GM13977 (cell line): ENCODE measurements around the gene TOR3A.

ENCODE experiments used
- DNase-seq: peaks from one replicate; pipeline ENCODE4 v3.0.0; 2012; ENCODE audit warnings: low spot score
- CTCF ChIP-seq: IDR thresholded peaks from 2 replicates; pipeline ENCODE4 v1.5.1; 2012; ENCODE audit warnings: mild to moderate bottlenecking, control low read depth; ENCODE audit not compliant: insufficient read depth; ENCODE audit errors: extremely low read depth, missing control alignments
- in situ Hi-C: fragments of 300-500 bp; cut with MboI; formaldehyde crosslinking; loops from one replicate; pipeline ENCODE4 v1.12.0; 2022; ENCODE audit warnings: low sequenced_read_pairs, low pct_unique_long_range_greater_than_20kb, mixed read lengths, inconsistent platforms; ENCODE audit not compliant: unreplicated experiment

The TOR3A gene

GRCh38 chr1:179094818-179095217 lies 12.9 kb downstream of the TOR3A start:
- in situ Hi-C loops = no loop called here
- DNase-seq = no peak
- TF ChIP-seq CTCF = no peak

GRCh38 chr1:179095377-179095776 lies 13.5 kb downstream of the TOR3A start:
- TF ChIP-seq CTCF = no peak
- no peak for DNase-seq
- in situ Hi-C loops = no loop called here

- no peak for DNase-seq
- in situ Hi-C loops = no loop called here
- no peak for TF ChIP-seq CTCF
Measured at GRCh38 chr1:179095924-179096323, 14.1 kb downstream of the TOR3A start.

GRCh38 chr1:179099891-179100290 lies 18.0 kb downstream of the TOR3A start:
- TF ChIP-seq CTCF = no peak
- in situ Hi-C loops = no loop called here
- no peak for DNase-seq

GRCh38 chr1:179101566-179101965 lies 19.7 kb downstream of the TOR3A start:
- no peak for TF ChIP-seq CTCF
- in situ Hi-C loops = no loop called here

GRCh38 chr1:179103999-179104398 lies 22.1 kb downstream of the TOR3A start:
- no peak for TF ChIP-seq CTCF
- no peak for DNase-seq
- in situ Hi-C loops = no loop called here

More at GRCh38 chr1:179101566-179101965, 19.7 kb downstream of the TOR3A start:
- DNase-seq = no peak
